Naive thymus-derived CD4-positive, alpha-beta T cell (primary cell): ENCODE data around the gene IL2RG. TPM values are rescaled to one million over a fixed set of nuclear protein-coding genes. Genes with fewer than 3 reads are reported as not detected.

Source experiments
- ATAC-seq: fragments of 150-1000 bp; cut with Tn5 transposase; 2 replicates; pipeline ENCODE4 v1.10.0; 2021; ENCODE audit warnings: mild to moderate bottlenecking, moderate library complexity
- CTCF ChIA-PET: fragments of 350-600 bp; sonication (Branson Sonifier 250); formaldehyde crosslinking; loops from one replicate; lab custom pipeline; 2021; ENCODE audit warnings: antibody characterized with exemption; lab: Charles Lee
- POLR2A ChIA-PET: fragments of 350-600 bp; sonication (Branson Sonifier 250); formaldehyde crosslinking; loops from one replicate; lab custom pipeline; 2021; ENCODE audit warnings: antibody characterized with exemption, inconsistent platforms; lab: Charles Lee
- DNase-seq, 9 donors: peaks; one replicate each; pipeline versions ENCODE4 v3.0.0 to v3.0.0-alpha.2; 2020 to 2022; ENCODE audit warnings: mixed read lengths in 1 of 9
- H3K27ac ChIP-seq: one replicate; pipeline ENCODE4 v1.7.0; 2013; ENCODE audit warnings: mild to moderate bottlenecking, low read depth, low read length, moderate library complexity
- H3K27me3 ChIP-seq, 2 donors: one replicate each; pipeline ENCODE4 v1.7.0; 2013; ENCODE audit warnings: low read length in 2 of 2, mild to moderate bottlenecking in 2 of 2, moderate library complexity in 2 of 2; ENCODE audit not compliant: control insufficient read depth in 2 of 2, insufficient read depth in 2 of 2
- H3K36me3 ChIP-seq, 3 experiments: 1 replicate in 2 of 3; 2 replicates in 1 of 3; pipeline ENCODE4 v1.7.0; 2013; ENCODE audit warnings: low read length in 3 of 3, mild to moderate bottlenecking in 3 of 3, moderate library complexity in 1 of 3; ENCODE audit not compliant: insufficient read depth in 3 of 3, control insufficient read depth in 2 of 3
- H3K4me1 ChIP-seq, 2 donors: one replicate each; pipeline ENCODE4 v1.7.0; 2013; ENCODE audit warnings: low read length in 2 of 2, mild to moderate bottlenecking in 2 of 2, moderate library complexity in 1 of 2; ENCODE audit not compliant: control insufficient read depth in 2 of 2, insufficient read depth in 2 of 2
- H3K4me3 ChIP-seq: 2 replicates; pipeline ENCODE4 v1.7.0; 2013; ENCODE audit warnings: mild to moderate bottlenecking, low read length
- H3K9me3 ChIP-seq, 3 experiments: 1 replicate in 2 of 3; 2 replicates in 1 of 3; pipeline ENCODE4 v1.7.0; 2013; ENCODE audit warnings: low read length in 3 of 3; ENCODE audit not compliant: control insufficient read depth in 2 of 3
- H3K27ac Mint-ChIP-seq, 9 donors: one replicate each; pipeline ENCODE4 v1.8.0; 2020 to 2022; ENCODE audit warnings: mixed read lengths in 9 of 9, mild to moderate bottlenecking in 8 of 9, moderate library complexity in 5 of 9, inconsistent platforms in 2 of 9
- H3K27me3 Mint-ChIP-seq, 5 donors: one replicate each; pipeline ENCODE4 v1.8.0; 2021 to 2022; ENCODE audit warnings: mixed read lengths in 5 of 5, mild to moderate bottlenecking in 1 of 5
- H3K36me3 Mint-ChIP-seq, 5 donors: one replicate each; pipeline ENCODE4 v1.8.0; 2020 to 2022; ENCODE audit warnings: mixed read lengths in 5 of 5, mild to moderate bottlenecking in 3 of 5, inconsistent platforms in 1 of 5
- H3K4me1 Mint-ChIP-seq, 7 donors: one replicate each; pipeline ENCODE4 v1.8.0; 2020 to 2022; ENCODE audit warnings: mixed read lengths in 7 of 7, mild to moderate bottlenecking in 3 of 7, inconsistent platforms in 1 of 7
- H3K4me3 Mint-ChIP-seq, 10 donors: one replicate each; pipeline ENCODE4 v1.8.0; 2020 to 2022; ENCODE audit warnings: mild to moderate bottlenecking in 10 of 10, mixed read lengths in 10 of 10, moderate library complexity in 6 of 10, inconsistent platforms in 2 of 10
- H3K9me3 Mint-ChIP-seq, 11 donors: one replicate each; pipeline ENCODE4 v1.8.0; 2020 to 2022; ENCODE audit warnings: mixed read lengths in 11 of 11, mild to moderate bottlenecking in 4 of 11, inconsistent platforms in 1 of 11, moderate library complexity in 1 of 11
- intact Hi-C, 2 donors: fragments of 100-400 bp; cut with micrococcal nuclease; formaldehyde crosslinking; loops; one replicate each; pipeline ENCODE4 v1.15.1; 2023
- polyA plus RNA-seq, 2 donors: library from polyadenylated mRNA; unstranded; fragments of 300-500 nt; fragmentation: Illumina TruSeq; gene quantifications; one replicate each; pipeline ENCODE4 v1.2.3, GENCODE V29; 2021
- total RNA-seq, 6 experiments: library from RNA in 5 of 6; stranded (reverse) in 5 of 6; gene quantifications; 1 replicate in 5 of 6; 2 replicates in 1 of 6; pipeline ENCODE4 v1.2.3 and lab custom pipeline; 2021 to 2026

Gene IL2RG
- total and polyA plus RNA-seq, 7 experiments from 2014 or later: 228 to 1,015 (median 330) TPM

DNA sequence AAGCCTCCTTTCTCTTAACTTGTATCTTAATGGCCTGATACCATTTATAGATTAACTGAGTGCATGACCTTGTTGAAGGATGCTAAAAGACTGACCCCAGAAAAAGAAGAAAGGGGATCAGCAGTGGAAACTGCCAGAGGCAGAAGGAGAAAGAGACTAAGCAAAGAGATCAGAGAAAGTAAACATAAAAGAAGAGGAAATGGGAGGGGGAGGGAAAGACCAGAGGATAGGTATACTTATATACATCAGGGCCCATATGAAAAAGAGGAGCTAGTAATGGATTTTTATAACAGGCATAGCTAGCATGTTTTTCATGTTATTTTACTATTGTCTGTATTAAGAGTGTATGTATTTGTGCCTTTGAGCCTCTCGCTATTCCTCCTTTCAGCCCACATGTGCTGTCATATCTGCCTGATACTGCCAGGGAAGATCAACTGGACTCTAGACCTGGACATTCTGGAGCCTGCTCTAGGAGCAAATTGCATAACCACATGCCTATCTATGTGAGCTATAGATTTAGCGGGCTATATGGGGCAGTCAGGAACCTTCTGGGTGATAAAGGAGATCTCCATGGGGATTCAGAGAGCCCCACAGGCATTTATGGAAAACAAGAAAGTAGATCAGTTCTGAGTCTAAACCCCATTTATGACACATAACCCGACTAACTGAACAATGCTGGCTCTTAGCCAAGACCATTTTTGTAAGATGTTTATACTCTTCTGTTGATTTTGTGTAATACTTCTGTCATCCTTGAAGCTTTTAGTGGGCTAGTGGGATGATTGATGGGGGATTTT, 29.9 kb downstream of the IL2RG start:
- H3K4me1 Mint-ChIP-seq: peaks cover 4 to 11% (median 6%) of the 10 kb centered on the region in 7 donors
- CTCF ChIA-PET: no interaction called here
- no peaks in the 10 kb centered on the region for H3K36me3 ChIP-seq
- intact Hi-C loops: no loop called here
- H3K27me3 ChIP-seq: no peaks in the 10 kb centered on the region
- no peak for DNase-seq
- H3K27ac ChIP-seq: no peak overlapping the region
- H3K9me3 ChIP-seq: no peaks in the 10 kb centered on the region
- no peak for ATAC-seq
- peaks cover 0 to 7% of the 10 kb centered on the region in 2 donors for H3K4me1 ChIP-seq
- peaks cover 0 to 3% (median 0%) of the 10 kb centered on the region in 5 donors for H3K27me3 Mint-ChIP-seq
- POLR2A ChIA-PET: interaction anchor here (0.6 kb wide), 1 partner anchor 52 kb away, joined by 3 read pairs; no protein-coding TSS in a partner anchor
- no peak overlapping the region for H3K4me3 ChIP-seq
- H3K36me3 Mint-ChIP-seq: no peaks in the 10 kb centered on the region
- peaks cover 0 to 4% (median 0%) of the 10 kb centered on the region in 11 donors for H3K9me3 Mint-ChIP-seq
- H3K27ac Mint-ChIP-seq: no peak overlapping the region
- no peak overlapping the region for H3K4me3 Mint-ChIP-seq

GRCh38 chrX:71070531-71070930, 40.8 kb downstream of the IL2RG start:
- no peak overlapping the region for H3K4me3 Mint-ChIP-seq
- no peak for DNase-seq
- H3K36me3 Mint-ChIP-seq: peaks cover 0 to 3% (median 0%) of the 10 kb centered on the region in 5 donors
- intact Hi-C loops: no loop called here
- Histone ChIP-seq H3K4me1 (no peaks in the 10 kb centered on the region), H3K36me3 (peaks cover 0 to 6% (median 0%) of the 10 kb centered on the region in 3 experiments), H3K9me3 (no peaks in the 10 kb centered on the region), H3K27ac (no peak overlapping the region), H3K27me3 (no peaks in the 10 kb centered on the region), H3K4me3 (no peak overlapping the region)
- H3K27me3 Mint-ChIP-seq: peaks cover 0 to 29% (median 0%) of the 10 kb centered on the region in 5 donors
- ATAC-seq: no peak
- ChIA-PET POLR2A (no interaction called here), CTCF (no interaction called here)
- peak overlapping the region in 2 of 9 donors; percentile 3 to 46 for H3K27ac Mint-ChIP-seq
- peaks cover 0 to 3% (median 0%) of the 10 kb centered on the region in 11 donors for H3K9me3 Mint-ChIP-seq
- peaks cover 0 to 15% (median 11%) of the 10 kb centered on the region in 7 donors for H3K4me1 Mint-ChIP-seq

DNA sequence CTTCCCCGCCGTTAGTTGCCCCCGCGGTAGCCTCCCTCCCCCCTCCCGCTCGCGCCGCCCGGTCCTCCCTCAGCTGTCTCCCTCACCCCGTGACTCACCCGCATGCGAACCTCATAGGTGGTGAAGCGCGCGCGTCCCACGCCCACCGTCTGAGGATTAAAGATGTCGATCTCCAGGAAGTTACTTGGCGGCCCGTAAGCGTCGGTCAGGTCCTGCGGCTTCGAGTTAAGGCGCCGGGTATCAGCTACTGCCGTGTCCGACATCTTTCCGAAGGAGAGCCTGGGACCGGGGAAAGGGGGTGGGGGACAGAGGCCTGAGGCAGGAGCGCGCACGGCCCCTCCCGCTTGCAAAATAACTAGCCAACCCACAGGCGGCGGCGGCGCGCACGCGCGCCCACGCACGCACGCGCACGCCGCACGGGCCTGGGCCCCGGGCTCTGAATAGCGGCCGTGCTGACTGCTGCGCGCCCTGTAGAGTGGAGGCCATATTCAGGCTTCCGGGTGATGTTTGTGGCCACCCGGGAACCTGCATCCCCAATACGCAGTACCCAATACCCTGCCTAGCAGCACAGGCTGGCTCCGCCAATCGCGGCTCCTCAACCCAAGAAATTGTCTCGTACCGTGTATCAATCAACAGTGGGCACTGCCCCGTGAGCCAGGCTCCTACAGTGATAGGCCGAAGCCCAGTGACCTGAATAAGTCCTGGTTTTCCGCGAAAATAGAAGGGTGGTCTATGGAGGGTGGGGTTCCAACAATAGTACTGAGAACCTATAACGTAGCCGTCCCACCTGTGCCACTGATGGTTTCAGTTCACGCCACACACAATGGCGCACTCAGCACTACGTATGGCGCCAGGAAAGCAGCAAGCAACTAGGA, 43.1 kb downstream of the IL2RG start, which contains the start of gene SNX12:
SNX12 (minus strand) TSS at position 291 of the 875 bp plus-strand sequence; CDS start at position 263, 28 bp downstream.
- POLR2A ChIA-PET: interaction anchor here (0.6 to 2.4 kb wide), 14 partner anchors 10 to 471 kb away, joined by 3 to 12 read pairs (median 4); partner anchors contain the start of genes FOXO4, IL2RG, NONO and TAF1
- H3K4me3 ChIP-seq: peak within 1 kb of the TSS; percentile 81

GRCh38 chrX:71067712-71068043, 43.7 kb downstream of the IL2RG start:
- H3K4me3 ChIP-seq: peak overlapping the region; percentile 65
- Mint-ChIP-seq H3K4me1 (peaks cover 11 to 27% (median 18%) of the 10 kb centered on the region in 7 donors), H3K27ac (peak overlapping the region; percentile 90 to 98 (median 96)), H3K9me3 (peaks cover 0 to 3% (median 0%) of the 10 kb centered on the region in 11 donors), H3K27me3 (peaks cover 0 to 8% (median 0%) of the 10 kb centered on the region in 5 donors), H3K4me3 (peak overlapping the region; percentile 76 to 98 (median 94)), H3K36me3 (peaks cover 0 to 11% (median 0%) of the 10 kb centered on the region in 5 donors)
- no peaks in the 10 kb centered on the region for H3K9me3 ChIP-seq
- DNase-seq (no peak), ATAC-seq (no peak)
- intact Hi-C loops: loop anchor here (1.0 to 10.0 kb wide), 12 partner anchors 28 to 1207 kb away; partner anchors contain the start of genes FOXO4 (in 2 of the 2), IL2RG (in 2 of the 2), NONO (in 2 of the 2) and TAF1 (in 2 of the 2)
- peaks cover 0 to 4% of the 10 kb centered on the region in 2 donors for H3K4me1 ChIP-seq
- H3K27ac ChIP-seq: peak overlapping the region; percentile 86
- ChIA-PET POLR2A (interaction anchor here (0.6 to 2.4 kb wide), 13 partner anchors 9 to 471 kb away, joined by 3 to 12 read pairs (median 4); partner anchors contain the start of genes FOXO4, IL2RG, NONO and TAF1), CTCF (interaction anchor here (0.6 kb wide), 1 partner anchor 113 kb away, joined by 3 read pairs; no protein-coding TSS in a partner anchor)
- H3K27me3 ChIP-seq: no peaks in the 10 kb centered on the region
- H3K36me3 ChIP-seq: peaks cover 0 to 6% (median 0%) of the 10 kb centered on the region in 3 experiments

More for the DNA sequence above, 43.1 kb downstream of the IL2RG start, which contains the start of gene SNX12:
- Mint-ChIP-seq H3K27me3 (peaks cover 0 to 13% (median 0%) of the 10 kb centered on the region in 5 donors), H3K9me3 (peaks cover 0 to 3% (median 0%) of the 10 kb centered on the region in 11 donors), H3K4me1 (peaks cover 9 to 24% (median 18%) of the 10 kb centered on the region in 7 donors), H3K27ac (peak within 1 kb of the TSS; percentile 90 to 98 (median 97)), H3K36me3 (peaks cover 0 to 8% (median 0%) of the 10 kb centered on the region in 5 donors), H3K4me3 (peak within 1 kb of the TSS; percentile 76 to 98 (median 94))
- Histone ChIP-seq H3K27me3 (no peaks in the 10 kb centered on the region), H3K4me1 (peaks cover 0 to 4% of the 10 kb centered on the region in 2 donors), H3K36me3 (peaks cover 0 to 6% (median 0%) of the 10 kb centered on the region in 3 experiments), H3K9me3 (no peaks in the 10 kb centered on the region), H3K27ac (peak within 1 kb of the TSS; percentile 86)
- CTCF ChIA-PET: interaction anchor here (0.6 kb wide), 1 partner anchor 112 kb away, joined by 3 read pairs; no protein-coding TSS in a partner anchor
- ATAC-seq (peak; percentile 99), DNase-seq (peak; percentile 66 to 93 (median 88))
- intact Hi-C loops: loop anchor here (1.0 to 10.0 kb wide), 12 partner anchors 27 to 1207 kb away; partner anchors contain the start of genes FOXO4 (in 2 of the 2), IL2RG (in 2 of the 2), NONO (in 2 of the 2) and TAF1 (in 2 of the 2)

GRCh38 chrX:71067089-71067488, 44.3 kb downstream of the IL2RG start:
- H3K4me1 Mint-ChIP-seq: peaks cover 14 to 28% (median 18%) of the 10 kb centered on the region in 7 donors
- H3K27me3 Mint-ChIP-seq: peaks cover 0 to 2% (median 0%) of the 10 kb centered on the region in 5 donors
- H3K9me3 Mint-ChIP-seq: peaks cover 0 to 3% (median 0%) of the 10 kb centered on the region in 11 donors
- intact Hi-C loops: loop anchor here (5.0 to 10.0 kb wide), 3 partner anchors 70 to 1208 kb away; partner anchors contain the start of gene RPS4X (in 1 of the 2)
- POLR2A ChIA-PET: interaction anchor here (1.0 to 2.4 kb wide), 7 partner anchors 8 to 299 kb away, joined by 3 to 12 read pairs (median 5); partner anchors contain the start of genes NONO and TAF1
- no peak for DNase-seq
- peaks cover 0 to 13% (median 0%) of the 10 kb centered on the region in 5 donors for H3K36me3 Mint-ChIP-seq
- peak overlapping the region; percentile 65 for H3K4me3 ChIP-seq
- H3K4me3 Mint-ChIP-seq: peak overlapping the region; percentile 76 to 98 (median 94)
- H3K27ac ChIP-seq: peak overlapping the region; percentile 86
- no peaks in the 10 kb centered on the region for H3K27me3 ChIP-seq
- CTCF ChIA-PET: no interaction called here
- peaks cover 0 to 6% (median 0%) of the 10 kb centered on the region in 3 experiments for H3K36me3 ChIP-seq
- no peak for ATAC-seq
- H3K4me1 ChIP-seq: peaks cover 0 to 4% of the 10 kb centered on the region in 2 donors
- H3K9me3 ChIP-seq: no peaks in the 10 kb centered on the region
- H3K27ac Mint-ChIP-seq: peak overlapping the region; percentile 78 to 98 (median 95)
